A549 (cell line): Measurements from ENCODE around the gene UBE2E1. TPM values are rescaled to one million over a fixed set of nuclear protein-coding genes. Genes with fewer than 3 reads are reported as not detected.

Experiments
- ATAC-seq, 2 experiments: fragments of 200-7000 bp in 1 of 2; fragments of >200 bp in 1 of 2; cut with Nextera tagmentation in 1 of 2; cut with Tn5 transposase in 1 of 2; 3 replicates each; pipeline versions ENCODE4 v1.8.0 to v1.9.1; 2018 to 2020; ENCODE audit warnings: mild to moderate bottlenecking in 1 of 2, moderate library complexity in 1 of 2
- CTCF ChIA-PET: fragments of 300-600 bp; sonication (Branson Sonifier 250); formaldehyde crosslinking; extraction: SDS; loops from one replicate; lab custom pipeline; 2021; ENCODE audit warnings: antibody characterized with exemption, inconsistent platforms; lab: Yijun Ruan, JAX
- POLR2A ChIA-PET: fragments of 350-600 bp; formaldehyde crosslinking; extraction: SDS; loops from one replicate; lab custom pipeline; 2021; ENCODE audit warnings: antibody characterized with exemption, inconsistent platforms; lab: Yijun Ruan, JAX
- DNase-seq, 2 experiments: peaks; one replicate each; pipeline versions ENCODE4 v3.0.0 to v3.0.0-alpha.2; 2011 to 2016; ENCODE audit warnings: low read depth in 1 of 2, low spot score in 1 of 2
- FAIRE-seq: peaks from 2 replicates; lab custom pipeline; 2011; peaks lifted over from hg19 to GRCh38; lab: Jason Lieb, UNC
- H3K27ac ChIP-seq, 2 experiments: fragments of >200 bp; sonication (Bioruptor Twin); formaldehyde crosslinking; 3 replicates each; pipeline ENCODE4 v1.5.1; 2016 to 2017
- H3K4me1 ChIP-seq: fragments of >200 bp; sonication (Bioruptor Twin); formaldehyde crosslinking; 3 replicates; pipeline ENCODE4 v1.6.1; 2016
- H3K4me2 ChIP-seq: fragments of >200 bp; sonication (Bioruptor Twin); formaldehyde crosslinking; 3 replicates; pipeline ENCODE4 v1.6.1; 2016
- H3K4me3 ChIP-seq: fragments of >200 bp; sonication (Bioruptor Twin); formaldehyde crosslinking; 3 replicates; pipeline ENCODE4 v1.5.1; 2016
- H3K9me3 ChIP-seq: fragments of >200 bp; sonication (Bioruptor Twin); formaldehyde crosslinking; 3 replicates; pipeline ENCODE4 v1.6.1; 2016
- CBX8 ChIP-seq: fragments of 200-600 bp; sonication (generic); IDR thresholded peaks from 2 replicates; pipeline ENCODE4 v1.6.1; 2016
- CHD4 ChIP-seq: fragments of 200-600 bp; sonication (generic); IDR thresholded peaks from 2 replicates; pipeline ENCODE4 v1.6.1; 2016; ENCODE audit warnings: antibody characterized with exemption, mild to moderate bottlenecking, borderline replicate concordance
- EHF ChIP-seq: fragments of 250-450 bp; sonication (Bioruptor Pico); IDR thresholded peaks from 2 replicates; pipeline ENCODE4 v1.5.0; 2020; ENCODE audit warnings: mild to moderate bottlenecking
- ESRRA ChIP-seq: fragments of 150-350 bp; IDR thresholded peaks from 2 replicates; pipeline ENCODE4 v1.6.1; 2014; ENCODE audit warnings: mild to moderate bottlenecking, low read length, borderline replicate concordance
- FOSL2 ChIP-seq, 2 experiments: fragments of 450-650 bp in 1 of 2; fragments of >200 bp in 1 of 2; sonication (Bioruptor Twin) in 1 of 2; formaldehyde crosslinking; IDR thresholded peaks; 2 replicates each; pipeline versions ENCODE4 v1.5.0 to v1.6.1; 2016 to 2020; ENCODE audit warnings: mild to moderate bottlenecking in 1 of 2, moderate library complexity in 1 of 2
- GATA3 ChIP-seq: IDR thresholded peaks from 2 replicates; pipeline ENCODE4 v1.6.1; 2012; ENCODE audit warnings: borderline replicate concordance
- HES2 ChIP-seq: fragments of >200 bp; sonication (Bioruptor Twin); formaldehyde crosslinking; IDR thresholded peaks from 2 replicates; pipeline ENCODE4 v1.6.1; 2016
- HEYL ChIP-seq: fragments of 250-450 bp; sonication (Bioruptor Pico); IDR thresholded peaks from 2 replicates; pipeline ENCODE4 v1.8.0; 2021; ENCODE audit warnings: mild to moderate bottlenecking, moderate library complexity
- HOXB13 ChIP-seq: fragments of 250-450 bp; sonication (Bioruptor Pico); IDR thresholded peaks from 2 replicates; pipeline ENCODE4 v1.5.0; 2020; ENCODE audit warnings: low read depth, mild to moderate bottlenecking, moderate library complexity
- KDM1A ChIP-seq: fragments of 200-600 bp; sonication (generic); IDR thresholded peaks from 2 replicates; pipeline ENCODE4 v1.6.1; 2016; ENCODE audit warnings: low read depth, mild to moderate bottlenecking
- MAFK ChIP-seq: fragments of 450-650 bp; IDR thresholded peaks from 2 replicates; pipeline ENCODE4 v1.6.1; 2014; ENCODE audit not compliant: partially characterized antibody
- MAZ ChIP-seq: fragments of 150-350 bp; IDR thresholded peaks from 2 replicates; pipeline ENCODE4 v1.6.1; 2014; ENCODE audit warnings: antibody characterized with exemption, low read depth, low read length, borderline replicate concordance
- MYC ChIP-seq: IDR thresholded peaks from 2 replicates; pipeline ENCODE4 v1.6.1; 2012; ENCODE audit warnings: mild to moderate bottlenecking, inconsistent platforms, low read length, improper control_type of control experiment, borderline replicate concordance
- NR3C1 ChIP-seq: fragments of >200 bp; sonication (Bioruptor Twin); formaldehyde crosslinking; IDR thresholded peaks from 3 replicates; pipeline ENCODE4 v1.6.1; 2017
- PHF8 ChIP-seq: fragments of 200-600 bp; sonication (generic); IDR thresholded peaks from 2 replicates; pipeline ENCODE4 v1.6.1; 2016; ENCODE audit warnings: low read depth, mild to moderate bottlenecking, antibody characterized with exemption, moderate library complexity, borderline replicate concordance
- POLR2A ChIP-seq: IDR thresholded peaks from 2 replicates; pipeline ENCODE4 v1.6.1; 2012; ENCODE audit warnings: mild to moderate bottlenecking, low read length
- POLR2AphosphoS2 ChIP-seq: conservative IDR thresholded peaks from 2 replicates; pipeline ENCODE4 v1.6.1; 2012; ENCODE audit warnings: low read length, improper control_type of control experiment, inconsistent platforms
- RARB ChIP-seq: fragments of 250-450 bp; sonication (Bioruptor Pico); IDR thresholded peaks from 2 replicates; pipeline ENCODE4 v1.8.0; 2021; ENCODE audit warnings: mild to moderate bottlenecking, moderate library complexity
- RCOR1 ChIP-seq: fragments of 150-350 bp; IDR thresholded peaks from 2 replicates; pipeline ENCODE4 v1.6.1; 2014; ENCODE audit warnings: antibody characterized with exemption, low read length, low read depth
- RNF2 ChIP-seq: fragments of 200-600 bp; sonication (generic); IDR thresholded peaks from 2 replicates; pipeline ENCODE4 v1.6.1; 2016; ENCODE audit warnings: low read depth, mild to moderate bottlenecking, antibody characterized with exemption, moderate library complexity, borderline replicate concordance
- SMC3 ChIP-seq: fragments of >200 bp; sonication (Bioruptor Twin); formaldehyde crosslinking; IDR thresholded peaks from 3 replicates; pipeline ENCODE4 v1.6.1; 2018; ENCODE audit warnings: inconsistent platforms
- SREBF2 ChIP-seq: fragments of 450-650 bp; IDR thresholded peaks from 2 replicates; pipeline ENCODE4 v1.6.1; 2014; ENCODE audit warnings: mild to moderate bottlenecking, moderate library complexity
- TFCP2L1 ChIP-seq: fragments of 250-450 bp; sonication (Bioruptor Pico); IDR thresholded peaks from 2 replicates; pipeline ENCODE4 v1.5.0; 2021; ENCODE audit warnings: mild to moderate bottlenecking
- TP53 ChIP-seq: fragments of 250-450 bp; sonication (Bioruptor Pico); IDR thresholded peaks from 2 replicates; pipeline ENCODE4 v1.5.0; 2021; ENCODE audit warnings: mild to moderate bottlenecking, moderate library complexity
- USF2 ChIP-seq: fragments of 450-650 bp; IDR thresholded peaks from 2 replicates; pipeline ENCODE4 v1.6.1; 2014; ENCODE audit warnings: antibody characterized with exemption
- ZC3H11A ChIP-seq: fragments of 450-650 bp; IDR thresholded peaks from 2 replicates; pipeline ENCODE4 v1.6.1; 2014; ENCODE audit warnings: antibody characterized with exemption, mild to moderate bottlenecking
- ZFP36 ChIP-seq: fragments of 450-650 bp; IDR thresholded peaks from 2 replicates; pipeline ENCODE4 v1.6.1; 2014; ENCODE audit warnings: borderline replicate concordance; ENCODE audit not compliant: partially characterized antibody
- ZNF302 ChIP-seq: fragments of 250-450 bp; sonication (Bioruptor Pico); IDR thresholded peaks from 2 replicates; pipeline ENCODE4 v1.9.0; 2021; ENCODE audit warnings: inconsistent platforms, mild to moderate bottlenecking, moderate library complexity
- ZSCAN20 ChIP-seq: fragments of 250-450 bp; sonication (Bioruptor Pico); IDR thresholded peaks from 2 replicates; pipeline ENCODE4 v1.8.0; 2022; ENCODE audit warnings: mild to moderate bottlenecking, moderate library complexity
- WGBS: methylation state at CpG from one replicate; pipeline ENCODE4 v1.1.6; 2017; ENCODE audit errors: missing lambda C conversion rate; 5-methylcytosine and 5-hydroxymethylcytosine counted together
- polyA plus RNA-seq, 4 experiments: library from polyadenylated mRNA; depleted of rRNA in 3 of 4; stranded (reverse); fragments of >200 nt; fragmentation: RNase III in 1 of 4; extraction: RNeasy Plus Mini Kit Qiagen cat#74134 plus additional on column Dnase treatment in 1 of 4; gene quantifications; 2 replicates in 3 of 4; 3 replicates in 1 of 4; pipeline ENCODE4 v1.2.3, GENCODE V29; 2011 to 2017
- TF ChIP-seq, protein P1 (sequence below): fragments of 250-450 bp; sonication (Bioruptor Pico); IDR thresholded peaks from 2 replicates; pipeline ENCODE4 v1.5.0; 2021; ENCODE audit warnings: mild to moderate bottlenecking, moderate library complexity, borderline replicate concordance
- TF ChIP-seq, protein P2 (sequence below): IDR thresholded peaks from 2 replicates; pipeline ENCODE4 v1.6.1; 2012

The UBE2E1 gene
- polyA plus RNA-seq, 2 of the 4 experiments (the other 2 are of a cell fraction), result 151 to 198 TPM

- no peaks in the 10 kb centered on the region for H3K4me1 ChIP-seq
- POLR2A ChIA-PET, result no interaction called here
- H3K9me3 ChIP-seq, result no peaks in the 10 kb centered on the region
- WGBS, result 65% methylated on average over 3 of the region's 3 CpGs
- CTCF ChIA-PET, result interaction anchor here (1.1 kb wide), 1 partner anchor 9 kb away, joined by 3 read pairs; no protein-coding TSS in a partner anchor
- no peak overlapping the region for H3K4me3 ChIP-seq
- no peak for FAIRE-seq
- DNase-seq, result no peak
- no peak for ATAC-seq
- TF ChIP-seq PHF8, result no peak
- TF ChIP-seq TP53 (CRISPR knock-in tag), result no peak
- no peak overlapping the region for H3K4me2 ChIP-seq
- no peak overlapping the region for H3K27ac ChIP-seq
These were observed 25.9 kb upstream of the UBE2E1 start for GRCh38 chr3:23779841-23780240.

- H3K4me3 ChIP-seq, result no peak overlapping the region
- WGBS, result 86% methylated on average over 1 of the region's 1 CpG
- FAIRE-seq, result no peak
- TF ChIP-seq SMC3 (no peak), RARB (CRISPR knock-in tag) (no peak), KDM1A (no peak), TFCP2L1 (CRISPR knock-in tag) (no peak), FOSL2 (IDR thresholded peaks at IDR 0.05) (no peak), FOSL2 (CRISPR knock-in tag; IDR thresholded peaks at IDR 0.05) (no peak), CBX8 (no peak), EHF (CRISPR knock-in tag) (no peak), RCOR1 (no peak), PHF8 (no peak), POLR2AphosphoS2 (no peak), ZNF302 (CRISPR knock-in tag) (no peak), ZC3H11A (no peak), TP53 (CRISPR knock-in tag) (no peak), MAFK (no peak)
- DNase-seq, result no peak
- no peaks in the 10 kb centered on the region for H3K4me1 ChIP-seq
- ChIA-PET CTCF (interaction anchor here (1.1 to 1.2 kb wide), 2 partner anchors 8 to 10 kb away, joined by 3 to 4 read pairs; no protein-coding TSS in a partner anchor), POLR2A (no interaction called here)
- no peak overlapping the region for H3K4me2 ChIP-seq
- no peaks in the 10 kb centered on the region for H3K9me3 ChIP-seq
- H3K27ac ChIP-seq, result no peak overlapping the region
- ATAC-seq, result no peak
These were observed 24.7 kb upstream of the UBE2E1 start for GRCh38 chr3:23781051-23781450.

DNA sequence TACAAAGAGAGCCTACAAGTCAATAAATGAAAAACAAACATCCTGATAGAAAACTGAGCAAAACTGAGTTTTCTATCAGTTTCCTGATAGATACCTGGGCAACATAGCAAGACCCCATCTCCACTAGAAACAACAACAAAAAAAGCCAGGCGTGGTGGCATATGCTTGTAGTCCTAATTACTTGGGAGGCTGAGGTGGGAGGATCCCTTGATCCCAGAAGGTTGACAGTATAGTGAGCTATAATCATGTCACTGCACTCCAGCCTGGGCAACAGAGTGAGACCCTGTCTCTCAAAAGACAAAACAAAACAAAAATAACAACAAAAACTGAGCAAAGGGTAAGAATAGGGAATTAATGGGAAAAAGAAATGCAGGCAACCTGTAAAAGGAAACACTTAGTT, 23.9 kb upstream of the UBE2E1 start:
- no peak overlapping the region for H3K4me2 ChIP-seq
- no peaks in the 10 kb centered on the region for H3K9me3 ChIP-seq
- FAIRE-seq, result no peak
- ChIA-PET CTCF (no interaction called here), POLR2A (no interaction called here)
- no peak overlapping the region for H3K4me3 ChIP-seq
- no peak for DNase-seq
- ATAC-seq, result no peak
- TF ChIP-seq ZSCAN20 (CRISPR knock-in tag) (no peak), USF2 (no peak), HOXB13 (no peak), SREBF2 (no peak), GATA3 (no peak), HES2 (no peak), ZFP36 (no peak), ESRRA (no peak), POLR2A (no peak), MYC (no peak), NR3C1 (no peak), CHD4 (no peak), HEYL (no peak), ZNF302 (CRISPR knock-in tag) (no peak), MAZ (no peak), RNF2 (no peak)
- TF ChIP-seq, protein P1, sequence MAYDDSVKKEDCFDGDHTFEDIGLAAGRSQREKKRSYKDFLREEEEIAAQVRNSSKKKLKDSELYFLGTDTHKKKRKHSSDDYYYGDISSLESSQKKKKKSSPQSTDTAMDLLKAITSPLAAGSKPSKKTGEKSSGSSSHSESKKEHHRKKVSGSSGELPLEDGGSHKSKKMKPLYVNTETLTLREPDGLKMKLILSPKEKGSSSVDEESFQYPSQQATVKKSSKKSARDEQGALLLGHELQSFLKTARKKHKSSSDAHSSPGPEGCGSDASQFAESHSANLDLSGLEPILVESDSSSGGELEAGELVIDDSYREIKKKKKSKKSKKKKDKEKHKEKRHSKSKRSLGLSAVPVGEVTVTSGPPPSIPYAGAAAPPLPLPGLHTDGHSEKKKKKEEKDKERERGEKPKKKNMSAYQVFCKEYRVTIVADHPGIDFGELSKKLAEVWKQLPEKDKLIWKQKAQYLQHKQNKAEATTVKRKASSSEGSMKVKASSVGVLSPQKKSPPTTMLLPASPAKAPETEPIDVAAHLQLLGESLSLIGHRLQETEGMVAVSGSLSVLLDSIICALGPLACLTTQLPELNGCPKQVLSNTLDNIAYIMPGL (CRISPR knock-in tag), result no peak
- TF ChIP-seq, protein P2, sequence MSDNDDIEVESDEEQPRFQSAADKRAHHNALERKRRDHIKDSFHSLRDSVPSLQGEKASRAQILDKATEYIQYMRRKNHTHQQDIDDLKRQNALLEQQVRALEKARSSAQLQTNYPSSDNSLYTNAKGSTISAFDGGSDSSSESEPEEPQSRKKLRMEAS, result no peak
- WGBS, result 54% methylated on average over 1 of the region's 1 CpG
- H3K27ac ChIP-seq, result no peak overlapping the region
- no peaks in the 10 kb centered on the region for H3K4me1 ChIP-seq
